ENCODE measurements around the gene CTSE. TPM values are rescaled to one million over a fixed set of nuclear protein-coding genes. Genes with fewer than 3 reads are reported as not detected.

Gene CTSE
- polyA plus RNA-seq, 12 donors, result 0.07 to 0.98 (median 0.26) TPM; not detected in 2

DNA sequence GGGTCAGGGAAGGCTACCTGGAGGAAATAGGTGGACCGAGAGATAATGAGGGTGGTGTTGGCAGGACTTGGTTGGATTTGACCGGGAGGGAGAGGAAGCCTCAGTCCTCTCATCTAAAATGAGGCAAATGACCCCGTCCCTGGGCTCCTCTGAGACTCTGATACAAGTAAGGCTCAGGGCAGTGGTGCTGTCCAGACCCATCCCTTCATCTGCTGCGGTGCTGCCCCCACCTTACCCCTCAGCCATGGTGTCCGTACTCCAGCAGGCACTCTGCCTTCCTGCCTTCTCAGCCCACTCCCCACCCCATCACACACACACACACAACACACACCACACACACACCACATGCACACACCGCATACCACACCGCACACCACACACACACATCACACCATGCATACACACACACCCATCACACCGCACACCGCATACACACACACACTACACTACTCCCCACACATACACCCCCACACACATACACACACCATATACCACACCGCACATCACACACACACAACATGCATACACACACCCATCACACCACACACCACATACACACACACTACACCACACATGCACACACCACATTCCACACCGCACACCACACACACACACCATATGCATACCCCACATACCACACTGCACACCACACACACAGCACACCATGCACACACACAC, 51.1 kb downstream of the CTSE start:
- DNase-seq, result no peak

DNA sequence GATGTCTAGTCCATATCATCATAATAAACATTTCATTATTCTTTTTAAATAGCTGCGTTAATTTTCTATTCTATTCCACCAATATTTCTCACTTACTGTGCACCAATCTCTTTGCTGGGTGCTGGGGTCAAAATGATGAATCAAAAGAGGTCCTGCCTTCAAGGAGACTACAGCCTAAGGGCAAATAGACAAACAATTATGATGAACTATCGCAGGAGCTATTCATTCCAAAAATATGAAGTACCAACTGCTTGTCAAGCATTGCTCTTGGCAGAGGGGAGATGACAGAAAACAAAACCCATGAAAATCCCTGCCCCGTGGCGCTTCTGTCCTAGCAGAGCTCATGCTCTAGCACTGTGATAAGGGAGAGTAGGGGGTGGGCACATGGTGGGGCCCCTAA, 51.6 kb downstream of the CTSE start:
- no peak for DNase-seq

DNA sequence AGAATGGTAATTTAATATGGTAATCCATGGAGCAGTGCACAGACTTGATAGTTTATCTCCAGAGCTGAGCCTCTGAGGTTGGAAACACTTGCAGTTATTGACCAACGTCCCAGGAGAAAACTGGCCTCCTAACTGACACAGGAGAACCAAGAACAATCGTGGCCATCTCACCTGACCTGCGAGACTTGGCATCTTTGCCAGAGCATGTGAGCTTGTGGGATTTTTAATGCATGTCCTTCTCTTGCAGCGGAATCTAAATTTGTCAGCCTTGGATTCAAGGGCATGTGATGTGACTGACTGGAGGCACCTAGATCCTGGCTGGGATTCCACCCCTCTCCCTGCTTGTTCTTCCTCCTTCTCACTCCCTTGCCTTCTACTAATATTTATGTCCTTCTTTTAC, 52.6 kb downstream of the CTSE start:
- no peak for DNase-seq

DNA sequence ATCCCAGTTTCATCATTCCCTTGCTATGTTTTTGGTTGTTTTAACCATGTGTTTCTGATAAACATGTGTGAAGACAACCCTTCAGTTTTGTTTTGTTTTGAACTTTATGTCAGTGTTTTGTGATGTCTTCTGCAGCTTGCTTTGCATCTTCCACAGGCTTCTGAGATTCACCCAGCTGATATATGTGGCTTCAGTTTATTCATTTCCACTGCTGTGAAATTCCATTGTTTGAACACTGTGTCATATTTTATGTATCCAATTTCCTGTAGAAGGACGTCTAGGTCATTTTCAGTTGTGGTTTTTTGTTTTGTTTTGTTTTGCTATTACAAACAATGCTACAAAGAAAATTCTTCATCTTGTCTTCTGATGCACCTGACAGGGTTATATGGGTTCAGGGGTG, 53.2 kb downstream of the CTSE start:
- no peak for DNase-seq

DNA sequence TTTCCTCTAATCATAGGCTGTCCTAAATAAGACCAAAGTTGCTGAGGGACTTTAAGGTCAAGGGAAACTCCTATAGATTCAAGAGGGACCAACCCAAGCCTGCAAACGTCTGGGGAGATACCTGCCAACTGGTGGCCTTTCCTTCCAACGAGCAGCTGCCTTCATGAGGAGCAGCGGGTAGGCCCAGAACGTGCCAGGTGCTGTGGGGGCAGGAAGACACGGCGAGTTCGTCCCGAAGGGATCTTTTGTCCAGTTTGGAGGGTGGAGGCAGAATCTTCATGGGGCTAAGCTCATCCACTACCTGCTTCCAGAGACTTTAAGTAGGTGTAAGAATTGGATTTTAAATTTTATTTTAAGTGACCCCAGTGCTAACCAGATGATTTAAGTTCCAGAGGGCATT, 54.5 kb downstream of the CTSE start:
- no peak for DNase-seq

DNA sequence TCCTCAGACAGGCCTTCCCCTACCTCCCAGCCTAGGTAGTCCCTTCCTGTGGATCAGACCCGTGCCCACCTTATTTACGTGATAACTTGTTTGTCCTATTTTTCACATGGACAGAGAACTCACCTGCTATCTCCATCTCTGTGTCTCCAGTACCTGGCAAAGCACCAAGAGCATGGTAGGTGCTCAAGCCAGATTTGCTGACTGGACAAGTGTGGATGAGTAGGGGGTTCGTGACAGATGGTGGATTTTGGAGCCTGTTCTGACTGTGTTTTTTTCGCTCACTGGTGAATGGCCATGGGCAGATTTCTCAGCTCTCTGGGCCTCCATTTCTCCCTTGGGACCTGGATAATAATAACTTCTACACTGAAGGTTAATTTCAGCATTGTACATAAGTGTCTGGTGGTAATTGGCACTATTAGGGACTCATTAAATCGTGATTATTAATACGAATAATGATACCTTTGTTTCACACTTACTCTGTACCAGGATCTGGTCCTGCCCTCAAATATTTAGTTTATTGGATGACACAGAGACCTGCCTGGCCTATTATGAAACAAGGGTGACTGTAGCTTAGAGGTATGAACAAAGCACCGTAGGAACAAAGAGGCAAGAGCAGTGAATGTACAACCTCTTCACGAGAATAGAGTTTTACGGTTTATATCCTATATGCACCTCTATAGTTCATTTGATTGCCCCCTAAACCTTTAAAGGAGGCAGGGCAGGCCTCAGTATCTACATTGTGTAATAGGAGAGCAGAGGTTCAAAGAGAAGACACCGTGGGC, 56.0 kb downstream of the CTSE start:
- DNase-seq, result no peak

DNA sequence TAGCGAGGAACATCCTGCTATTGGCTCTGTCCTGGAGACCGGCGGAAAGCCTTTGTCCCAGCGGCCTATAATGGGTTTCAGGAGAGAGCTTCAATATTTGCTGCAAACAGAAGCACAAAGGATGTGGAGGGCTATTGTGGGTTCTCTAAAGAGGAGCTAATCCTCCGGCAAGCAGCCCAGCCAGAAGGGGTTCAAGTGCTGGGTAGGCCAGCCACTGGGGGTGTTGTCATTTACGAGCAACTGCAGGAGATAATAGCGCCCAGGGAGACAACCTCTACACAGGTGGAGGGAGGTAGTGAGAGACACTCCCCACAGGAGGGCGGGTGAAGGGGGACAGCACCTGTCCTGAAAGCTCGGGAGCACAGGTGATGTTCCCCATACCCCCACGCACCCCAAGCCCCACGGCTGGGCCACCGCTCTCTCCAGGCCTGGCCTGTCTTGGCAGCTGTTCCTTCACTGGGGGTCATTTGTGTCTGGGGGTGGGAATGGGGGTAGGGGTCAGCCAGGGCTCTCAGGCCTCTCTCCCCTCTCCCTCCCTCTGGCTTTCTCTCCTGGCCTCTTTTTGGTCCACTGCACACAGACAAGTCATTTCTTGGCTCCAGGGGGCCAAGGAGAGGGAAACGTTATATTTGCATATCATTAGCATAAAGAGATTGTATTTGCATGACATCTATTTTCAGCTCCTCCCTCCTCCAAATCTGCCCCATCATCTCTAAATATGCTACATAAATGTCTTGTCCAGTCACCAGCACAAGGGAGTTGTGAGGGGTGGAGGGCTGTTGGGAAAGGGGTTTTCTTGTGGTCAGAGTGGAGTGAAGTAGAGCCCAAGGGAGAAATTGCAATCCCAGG, 58.4 kb downstream of the CTSE start:
- DNase-seq, result no peak

DNA sequence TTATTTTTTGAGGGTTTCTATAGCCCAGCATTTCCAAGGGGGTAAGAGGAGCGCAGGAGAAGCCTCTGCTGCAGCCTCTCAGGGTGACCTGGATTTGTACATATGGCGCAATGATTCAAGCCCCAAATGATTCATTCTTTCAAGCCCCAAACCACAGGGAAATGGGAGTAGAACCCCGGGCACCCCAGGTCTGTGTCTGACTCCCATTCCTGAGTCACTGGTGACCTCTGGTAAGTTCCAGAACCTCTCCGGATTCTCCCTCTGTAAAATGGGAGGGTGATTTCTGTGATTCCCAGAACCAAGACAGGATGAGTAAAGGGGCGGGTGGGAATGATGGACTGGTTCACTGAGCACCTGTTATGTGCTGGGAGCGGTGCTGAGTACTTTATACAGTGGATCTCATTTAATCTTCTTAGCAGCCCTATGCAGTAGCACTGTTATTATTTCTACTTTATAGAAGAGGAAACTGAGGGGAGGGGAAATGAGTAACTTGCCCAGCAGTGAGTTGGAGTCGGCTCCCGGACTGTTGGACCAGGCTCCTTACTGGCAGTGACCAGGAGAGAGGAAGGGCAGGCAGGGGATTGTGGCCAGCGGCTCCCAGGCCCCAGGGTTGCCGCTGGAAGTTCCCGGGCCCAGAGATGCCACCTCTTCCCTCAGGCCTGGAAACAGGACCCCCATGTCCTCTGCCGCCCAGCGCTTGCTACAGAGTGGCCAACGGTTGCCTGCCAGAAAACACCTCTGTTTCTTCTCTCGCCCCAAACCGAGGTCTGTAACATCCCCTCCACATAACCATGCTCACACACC, 60.1 kb downstream of the CTSE start:
- no peak for DNase-seq

DNA sequence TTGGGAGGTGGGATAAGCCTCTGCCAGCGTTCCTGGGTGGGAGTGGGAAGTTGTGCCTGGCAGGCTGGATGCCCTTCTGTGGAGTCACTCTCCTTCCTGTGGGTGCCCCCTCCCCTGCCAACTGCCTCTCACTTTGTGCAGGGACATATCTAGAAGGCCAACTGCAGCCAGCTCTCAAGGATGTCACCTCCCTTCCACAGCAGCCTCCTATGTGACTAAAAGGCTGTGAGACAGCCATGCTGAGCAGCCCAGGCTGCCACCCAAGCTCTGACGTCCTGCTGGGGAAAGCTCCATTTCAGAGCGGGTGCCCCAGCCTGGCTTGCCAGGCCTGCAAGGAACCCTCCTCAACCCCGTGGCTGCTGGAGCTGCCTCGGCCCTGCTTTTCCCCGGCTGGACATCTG, 60.9 kb downstream of the CTSE start:
- DNase-seq, result no peak

DNA sequence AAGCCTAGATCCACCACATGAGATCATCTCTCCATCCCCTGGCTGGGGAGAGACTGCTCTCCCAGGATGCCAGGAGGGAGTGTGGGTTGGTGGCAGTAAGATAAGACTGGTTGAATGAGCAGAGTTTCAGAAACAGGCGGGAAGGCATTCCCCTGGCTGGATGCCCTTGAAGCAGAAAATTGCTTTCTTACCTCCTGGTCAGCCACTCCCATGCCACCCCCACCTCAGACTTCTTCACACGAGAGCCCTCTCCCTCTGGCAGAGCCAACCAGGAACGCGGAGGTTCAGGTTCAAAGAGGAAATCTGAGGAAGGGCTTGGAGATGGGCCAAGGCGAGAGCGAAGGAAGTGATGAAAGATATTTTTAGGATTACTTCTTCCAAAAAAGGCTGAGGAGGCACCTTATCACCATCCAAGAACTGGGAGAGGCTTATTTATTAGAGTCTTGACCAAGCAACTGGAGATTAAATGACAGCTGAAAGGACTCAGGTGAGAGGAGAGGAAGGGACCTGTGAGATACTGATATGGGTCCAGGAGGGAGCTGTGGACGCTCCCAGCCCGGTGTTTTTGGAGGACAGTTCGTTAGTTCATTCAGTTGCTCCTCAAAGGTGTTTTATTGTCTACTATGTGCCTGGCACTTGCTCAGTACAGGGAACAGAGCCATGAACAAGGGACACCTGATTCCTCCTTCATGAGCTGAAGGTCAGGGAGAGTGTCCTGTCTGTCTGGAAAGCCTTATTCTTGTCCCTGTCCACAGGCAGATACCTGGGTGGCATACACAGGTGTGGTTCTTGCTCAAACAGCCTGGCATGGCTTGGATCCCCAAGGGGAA, 61.5 kb downstream of the CTSE start:
- no peak for DNase-seq

DNA sequence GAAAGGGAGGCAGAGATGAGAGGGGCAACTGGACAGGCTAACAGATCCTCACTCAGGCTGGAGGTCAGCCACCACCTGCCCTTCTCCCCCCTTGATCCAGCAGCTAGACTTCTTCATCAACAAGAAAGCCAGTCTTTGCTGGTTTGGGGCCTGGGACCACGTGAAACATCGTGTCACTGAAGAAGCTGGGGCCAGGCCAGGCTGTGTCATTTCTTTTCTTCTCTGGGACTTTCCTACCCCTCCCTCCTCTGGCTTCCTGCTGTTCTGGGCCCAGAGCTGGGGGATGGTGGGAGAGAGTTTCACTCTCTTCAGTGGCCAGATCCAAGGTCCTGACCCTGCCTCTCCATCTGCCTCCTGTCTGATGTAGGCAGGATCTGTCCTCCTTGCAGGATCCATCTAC, 62.3 kb downstream of the CTSE start:
- no peak for DNase-seq

DNA sequence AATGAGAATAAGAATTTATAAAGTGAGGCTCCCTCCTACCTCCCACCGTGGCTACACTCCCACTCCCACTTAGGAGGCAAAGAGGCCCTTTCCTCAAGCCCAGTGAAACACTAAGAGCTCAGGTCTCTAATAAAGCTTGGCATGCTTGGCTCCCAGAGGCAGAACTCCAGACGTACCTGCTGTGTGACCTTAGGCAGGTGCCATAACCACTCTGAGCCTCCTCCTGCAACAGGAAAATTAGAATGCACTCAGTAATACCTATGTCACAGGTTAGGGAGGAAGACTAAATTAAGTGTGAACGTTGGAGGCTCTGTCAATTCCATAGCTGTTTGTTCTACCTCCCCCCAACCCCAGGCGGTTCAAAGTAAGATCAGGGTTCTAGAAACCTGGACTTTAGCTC, 63.9 kb downstream of the CTSE start:
- no peak for DNase-seq

Other genes with a start within 250 kb of the CTSE start
- gene RAB29, start 248.4 kb downstream of the CTSE start, polyA plus RNA-seq (ENCODE audit: insufficient read length in 12 of 12), result 100 to 1,000 TPM in 1 of 12 donors, 10 to 100 TPM in 1, 1 to 10 TPM in 10; 3.1 to 130 (median 3.5) TPM
- 10 to 100 TPM in 11 of 12 donors, not detected in 1; 18.9 to 38.8 (median 30.8) TPM for gene SLC41A1, start 210.7 kb downstream of the CTSE start, polyA plus RNA-seq (ENCODE audit: insufficient read length in 12 of 12)
- gene PM20D1, start 173.8 kb downstream of the CTSE start, polyA plus RNA-seq (ENCODE audit: insufficient read length in 12 of 12), result under 1 TPM in 5 of 12 donors, not detected in 7; 0.11 to 0.88 (median 0.29) TPM
- gene SLC26A9, start 80.4 kb downstream of the CTSE start, polyA plus RNA-seq (ENCODE audit: insufficient read length in 12 of 12), result under 1 TPM in 6 of 12 donors, not detected in 6; 0.05 to 0.27 (median 0.09) TPM
- 10 to 100 TPM in 5 of 12 donors, 1 to 10 TPM in 6, not detected in 1; 8.7 to 19.4 (median 10.0) TPM for gene RAB7B, start 20.5 kb downstream of the CTSE start, polyA plus RNA-seq (ENCODE audit: insufficient read length in 12 of 12)
- 1 to 10 TPM in 3 of 12 donors, under 1 TPM in 6, not detected in 3; 0.26 to 3.7 (median 0.51) TPM for gene RHEX, start 29.3 kb upstream of the CTSE start, polyA plus RNA-seq (ENCODE audit: insufficient read length in 12 of 12)
- gene AVPR1B, start 93.5 kb upstream of the CTSE start, polyA plus RNA-seq (ENCODE audit: insufficient read length in 12 of 12), result under 1 TPM in 10 of 12 donors, not detected in 2; 0.19 to 0.59 (median 0.34) TPM
- 1 to 10 TPM in 10 of 12 donors, not detected in 2; 3.1 to 5.4 (median 4.5) TPM for gene FAM72A, start 178.9 kb upstream of the CTSE start, polyA plus RNA-seq (ENCODE audit: insufficient read length in 12 of 12)
- gene SRGAP2, start 179.6 kb upstream of the CTSE start, polyA plus RNA-seq (ENCODE audit: insufficient read length in 12 of 12), result 10 to 100 TPM in 11 of 12 donors, not detected in 1; 58.8 to 88.3 (median 76.3) TPM